Activated CD4-positive, alpha-beta T cell treated with anti-CD3 and anti-CD28 coated beads for 24 hours (primary cell): ENCODE results near the gene KRT77.

ENCODE experiments used
- DNase-seq, 2 donors: peaks; one replicate each; pipeline ENCODE4 v3.0.0-alpha.2; 2020; ENCODE audit warnings: low read depth in 2 of 2

KRT77 gene

GRCh38 chr12:52656616-52657015 lies 46.7 kb downstream of the KRT77 start:
- DNase-seq: no peak

GRCh38 chr12:52655720-52656124 lies 47.6 kb downstream of the KRT77 start:
- DNase-seq: no peak

GRCh38 chr12:52655251-52655650 lies 48.1 kb downstream of the KRT77 start:
- DNase-seq: no peak

- DNase-seq: no peak
Measured at GRCh38 chr12:52651726-52652261, 51.5 kb downstream of the KRT77 start, which contains the start of gene KRT2. KRT2 (minus strand) TSS chr12:52652211; CDS start chr12:52652142, 69 bp downstream.

- no peak for DNase-seq
Measured at GRCh38 chr12:52650520-52651081, 52.7 kb downstream of the KRT77 start.

- no peak for DNase-seq
Measured at GRCh38 chr12:52649066-52649465, 54.3 kb downstream of the KRT77 start.

GRCh38 chr12:52648012-52648550 lies 55.2 kb downstream of the KRT77 start:
- no peak for DNase-seq

GRCh38 chr12:52647601-52648000 lies 55.7 kb downstream of the KRT77 start:
- no peak for DNase-seq

- no peak for DNase-seq
Measured at GRCh38 chr12:52646613-52647012, 56.7 kb downstream of the KRT77 start.

- no peak for DNase-seq
Measured at GRCh38 chr12:52645982-52646381, 57.3 kb downstream of the KRT77 start.

- DNase-seq: no peak
Measured at GRCh38 chr12:52645120-52645761, 58.1 kb downstream of the KRT77 start.

GRCh38 chr12:52644078-52644415 lies 59.3 kb downstream of the KRT77 start:
- DNase-seq: no peak

GRCh38 chr12:52643233-52644077 lies 59.9 kb downstream of the KRT77 start:
- DNase-seq: no peak

- DNase-seq: no peak
Measured at GRCh38 chr12:52641468-52641867, 61.9 kb downstream of the KRT77 start.
